WERI-Rb-1 (cell line): ENCODE measurements around the gene CDC42EP4.
A peak's percentile ranks its signal among the peaks of the same experiment; 100 is the strongest.

Source experiments
- DNase-seq: peaks from one replicate; pipeline ENCODE4 v3.0.0-alpha.2; 2020
- H3K27ac ChIP-seq: fragments of 250-450 bp; sonication (Bioruptor Pico); 2 replicates; pipeline ENCODE4 v1.5.1; 2020; ENCODE audit warnings: mild to moderate bottlenecking, moderate library complexity
- H3K27me3 ChIP-seq: fragments of 250-450 bp; sonication (Bioruptor Pico); 2 replicates; pipeline ENCODE4 v1.5.1; 2021; ENCODE audit warnings: mild to moderate bottlenecking, low read depth, moderate library complexity; ENCODE audit not compliant: insufficient read depth, severe bottlenecking
- H3K36me3 ChIP-seq: fragments of 250-450 bp; sonication (Bioruptor Pico); 2 replicates; pipeline ENCODE4 v1.5.1; 2020; ENCODE audit warnings: mild to moderate bottlenecking, moderate library complexity
- H3K4me3 ChIP-seq: 2 replicates; pipeline ENCODE4 v1.5.1; 2011; ENCODE audit warnings: low read depth, mild to moderate bottlenecking, control low read depth, low read length
- H3K9me3 ChIP-seq: fragments of 250-450 bp; sonication (Bioruptor Pico); 2 replicates; pipeline ENCODE4 v1.5.1; 2021; ENCODE audit warnings: mild to moderate bottlenecking, moderate library complexity; ENCODE audit not compliant: severe bottlenecking
- TF ChIP-seq, protein P1 (sequence below): IDR thresholded peaks from 2 replicates; pipeline ENCODE4 v1.5.1; 2011; ENCODE audit warnings: low read depth, mild to moderate bottlenecking, control low read depth, inconsistent platforms, low read length

CDC42EP4 gene

DNA sequence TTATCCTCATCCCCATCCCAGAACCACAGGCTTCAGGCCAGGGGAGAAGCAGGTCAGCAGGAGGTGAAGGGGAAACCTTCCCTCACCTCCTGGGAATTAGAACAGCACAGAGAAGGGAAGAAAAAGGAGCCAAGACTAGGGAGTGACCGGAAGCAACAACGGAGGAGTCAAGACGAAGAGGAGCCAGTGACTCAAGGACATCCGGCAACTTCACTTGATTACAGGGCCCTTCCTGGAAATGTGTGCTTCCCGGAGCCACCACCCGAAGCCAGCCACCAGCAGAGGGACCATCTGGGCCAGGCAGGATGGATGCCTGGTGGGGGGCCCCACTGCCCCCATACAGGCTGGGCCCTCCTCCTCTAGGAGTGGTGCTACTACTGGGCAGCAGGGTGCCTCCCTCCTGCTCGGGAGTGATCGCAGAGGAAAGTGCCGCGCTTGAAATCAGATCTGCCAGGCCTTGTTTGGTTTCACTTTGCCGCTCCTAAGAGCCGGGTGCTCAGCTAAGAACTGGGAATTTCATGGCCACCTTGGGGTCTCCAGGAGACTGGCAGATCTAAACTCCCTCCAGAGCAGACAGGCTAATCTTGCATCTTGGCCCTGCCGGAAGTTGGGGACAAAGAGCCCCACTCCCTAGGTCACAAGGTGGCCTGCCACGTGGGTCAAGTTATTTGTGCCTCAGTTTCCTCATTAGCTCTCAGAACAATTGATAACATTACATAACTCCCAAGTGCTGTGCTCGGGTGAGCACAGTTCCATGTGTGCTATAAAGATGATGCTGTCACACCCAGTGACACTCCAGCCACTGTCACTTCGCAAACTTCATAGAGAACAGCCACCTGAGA is 6.6 kb downstream of the CDC42EP4 start:
- Histone ChIP-seq H3K4me3 (peak overlapping the region; percentile 9), H3K36me3 (peaks cover 20% of the 10 kb centered on the region), H3K27ac (peak overlapping the region; percentile 62), H3K27me3 (no peaks in the 10 kb centered on the region), H3K9me3 (no peaks in the 10 kb centered on the region)
- TF ChIP-seq, protein P1, sequence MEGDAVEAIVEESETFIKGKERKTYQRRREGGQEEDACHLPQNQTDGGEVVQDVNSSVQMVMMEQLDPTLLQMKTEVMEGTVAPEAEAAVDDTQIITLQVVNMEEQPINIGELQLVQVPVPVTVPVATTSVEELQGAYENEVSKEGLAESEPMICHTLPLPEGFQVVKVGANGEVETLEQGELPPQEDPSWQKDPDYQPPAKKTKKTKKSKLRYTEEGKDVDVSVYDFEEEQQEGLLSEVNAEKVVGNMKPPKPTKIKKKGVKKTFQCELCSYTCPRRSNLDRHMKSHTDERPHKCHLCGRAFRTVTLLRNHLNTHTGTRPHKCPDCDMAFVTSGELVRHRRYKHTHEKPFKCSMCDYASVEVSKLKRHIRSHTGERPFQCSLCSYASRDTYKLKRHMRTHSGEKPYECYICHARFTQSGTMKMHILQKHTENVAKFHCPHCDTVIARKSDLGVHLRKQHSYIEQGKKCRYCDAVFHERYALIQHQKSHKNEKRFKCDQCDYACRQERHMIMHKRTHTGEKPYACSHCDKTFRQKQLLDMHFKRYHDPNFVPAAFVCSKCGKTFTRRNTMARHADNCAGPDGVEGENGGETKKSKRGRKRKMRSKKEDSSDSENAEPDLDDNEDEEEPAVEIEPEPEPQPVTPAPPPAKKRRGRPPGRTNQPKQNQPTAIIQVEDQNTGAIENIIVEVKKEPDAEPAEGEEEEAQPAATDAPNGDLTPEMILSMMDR: peak; percentile 64
- DNase-seq: peak; percentile 83

DNA sequence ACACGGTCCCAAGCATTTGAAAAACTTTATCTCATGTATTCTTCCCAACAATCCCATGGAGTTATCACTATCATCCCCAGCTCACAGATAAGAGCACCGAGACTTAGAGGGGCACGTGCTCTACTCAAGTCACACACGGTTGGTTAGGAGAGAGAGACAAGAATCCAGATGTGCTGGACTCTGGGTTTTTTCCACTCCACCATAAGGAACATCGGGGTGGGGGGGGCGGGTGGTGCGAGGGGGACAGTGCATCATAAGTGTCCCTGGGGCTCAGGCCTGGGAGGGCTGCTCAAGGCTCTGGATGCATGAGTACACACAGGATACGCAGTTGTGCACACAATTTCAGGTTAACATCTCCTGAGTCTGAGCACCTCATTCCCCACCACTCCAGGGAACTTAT is 7.4 kb downstream of the CDC42EP4 start:
- Histone ChIP-seq H3K27me3 (no peaks in the 10 kb centered on the region), H3K4me3 (no peak overlapping the region), H3K36me3 (peaks cover 20% of the 10 kb centered on the region), H3K9me3 (no peaks in the 10 kb centered on the region), H3K27ac (peak overlapping the region; percentile 62)
- no peak for DNase-seq
- TF ChIP-seq, protein P1: no peak

DNA sequence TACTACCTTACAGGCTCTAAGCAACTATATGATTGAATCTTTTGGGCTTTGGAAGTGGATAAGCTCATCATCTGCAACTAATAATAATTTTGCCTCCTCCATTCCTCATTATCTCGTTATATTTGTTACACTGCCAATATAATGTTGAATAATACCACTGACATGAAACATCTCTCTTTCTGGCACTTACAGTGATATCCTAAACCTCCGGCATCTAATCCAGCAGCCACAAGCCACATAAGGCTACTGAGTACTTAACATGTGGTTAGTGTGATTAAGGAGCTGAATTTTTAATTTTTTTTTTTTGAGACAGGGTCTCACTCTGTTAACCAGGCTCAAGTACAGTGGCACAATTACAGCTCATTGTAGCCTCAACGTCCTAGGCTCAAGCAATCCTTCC is 9.6 kb downstream of the CDC42EP4 start:
- Histone ChIP-seq H3K36me3 (peaks cover 13% of the 10 kb centered on the region; the same call in 1 of the 2 replicates), H3K27me3 (no peaks in the 10 kb centered on the region), H3K9me3 (no peaks in the 10 kb centered on the region), H3K27ac (no peak overlapping the region), H3K4me3 (no peak overlapping the region)
- TF ChIP-seq, protein P1: no peak
- DNase-seq: no peak

DNA sequence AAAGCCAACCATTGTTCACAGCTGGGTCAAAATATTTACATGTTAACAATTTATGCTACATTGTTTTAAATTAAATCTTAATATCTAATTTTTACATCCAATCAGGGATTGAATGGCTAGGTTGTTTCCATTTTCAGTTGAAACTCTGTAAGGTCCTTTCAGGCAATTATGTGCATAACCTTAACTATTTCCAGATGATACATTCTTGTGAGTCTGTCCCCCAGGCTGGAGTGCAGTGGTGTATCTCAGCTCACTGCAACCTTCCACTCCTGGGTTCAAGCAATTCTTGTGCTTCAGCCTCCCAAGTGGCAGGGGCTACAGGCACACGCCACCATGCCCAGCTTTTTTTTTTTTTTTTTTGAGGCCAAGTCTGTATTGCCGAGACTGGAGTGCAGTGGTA is 10.4 kb downstream of the CDC42EP4 start:
- Histone ChIP-seq H3K27ac (no peak overlapping the region), H3K27me3 (no peaks in the 10 kb centered on the region), H3K4me3 (no peak overlapping the region), H3K36me3 (peaks cover 6% of the 10 kb centered on the region; the same call in 1 of the 2 replicates), H3K9me3 (no peaks in the 10 kb centered on the region)
- DNase-seq: no peak
- TF ChIP-seq, protein P1: no peak

DNA sequence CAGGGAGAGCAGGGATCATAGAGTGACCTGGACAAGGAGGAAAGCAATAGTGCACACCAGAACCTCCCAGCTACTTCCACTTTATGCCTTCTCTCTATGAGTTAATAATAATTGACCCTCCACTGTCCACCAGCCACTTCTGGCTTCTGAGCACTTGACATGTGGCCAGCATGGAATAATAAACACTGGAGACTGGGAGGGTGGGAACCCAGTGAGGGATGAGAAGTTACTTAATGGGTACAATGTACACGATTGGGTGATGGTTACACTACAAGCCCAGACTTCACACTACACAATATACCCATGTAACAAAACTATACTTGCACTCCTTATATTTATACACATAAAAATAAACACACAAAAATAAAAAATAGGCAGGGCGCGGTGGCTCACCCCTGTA is 11.4 kb downstream of the CDC42EP4 start:
- Histone ChIP-seq H3K36me3 (peaks cover 6% of the 10 kb centered on the region; the same call in 1 of the 2 replicates), H3K27ac (no peak overlapping the region), H3K4me3 (no peak overlapping the region), H3K27me3 (no peaks in the 10 kb centered on the region), H3K9me3 (no peaks in the 10 kb centered on the region)
- TF ChIP-seq, protein P1: no peak
- DNase-seq: no peak
